ENCODE results near the gene TRIM26.

The TRIM26 gene

GRCh38 chr6:30135757-30136156 is 77.4 kb downstream of the TRIM26 start, which contains the start of gene TRIM40:
Gene TRIM40, plus strand, starts transcription at chr6:30136140. Its CDS starts 897 bp downstream, at chr6:30137037.
- WGBS (ENCODE audit: extremely low coverage, insufficient coverage, insufficient read length): no CpG with 5 or more reads among the region's 4 CpGs
- Histone ChIP-seq H3K36me3 (ENCODE audit: control insufficient read depth in 1 of 2, insufficient read depth in 2 of 2, low read length in 2 of 2) (no peaks in the 10 kb centered on the region), H3K4me2 (ENCODE audit: low read length) (no peak within 1 kb of the TSS), H3K14ac (ENCODE audit: low read length) (no peak within 1 kb of the TSS), H3K27me3 (ENCODE audit: insufficient read depth, low read length) (no peaks in the 10 kb centered on the region), H3K79me2 (ENCODE audit: control insufficient read depth, insufficient read depth, low read length, poor library complexity) (no peaks in the 10 kb centered on the region), H2BK12ac (ENCODE audit: low read length) (no peak within 1 kb of the TSS), H3K4me3 (ENCODE audit: low read depth, low read length) (no peak within 1 kb of the TSS), H4K12ac (ENCODE audit: low read depth, low read length) (no peak within 1 kb of the TSS), H3K79me1 (ENCODE audit: low read length) (no peaks in the 10 kb centered on the region), H3K27ac (ENCODE audit: low read depth, low read length) (no peak within 1 kb of the TSS), H3K23ac (ENCODE audit: low read length) (no peak within 1 kb of the TSS), H4K91ac (ENCODE audit: low read depth, low read length) (no peak within 1 kb of the TSS), H3K4me1 (ENCODE audit: control insufficient read depth in 1 of 2, insufficient read depth in 2 of 2, low read length in 2 of 2) (no peaks in the 10 kb centered on the region), H3K4ac (ENCODE audit: low read depth, low read length) (no peak within 1 kb of the TSS), H2BK5ac (ENCODE audit: low read depth, low read length, poor library complexity) (no peak within 1 kb of the TSS), H4K8ac (ENCODE audit: low read depth, low read length) (no peak within 1 kb of the TSS), H3K18ac (ENCODE audit: low read length) (no peak within 1 kb of the TSS), H2AK5ac (ENCODE audit: low read length) (no peak within 1 kb of the TSS), H2BK120ac (ENCODE audit: insufficient read depth, low read length, poor library complexity) (no peak within 1 kb of the TSS), H2AFZ (ENCODE audit: insufficient read depth, low read length, poor library complexity) (no peak within 1 kb of the TSS), H3K9me3 (ENCODE audit: insufficient read depth, low read depth, low read length) (no peaks in the 10 kb centered on the region), H3K9ac (ENCODE audit: low read length) (no peak within 1 kb of the TSS)
- DNase-seq: no peak

DNA sequence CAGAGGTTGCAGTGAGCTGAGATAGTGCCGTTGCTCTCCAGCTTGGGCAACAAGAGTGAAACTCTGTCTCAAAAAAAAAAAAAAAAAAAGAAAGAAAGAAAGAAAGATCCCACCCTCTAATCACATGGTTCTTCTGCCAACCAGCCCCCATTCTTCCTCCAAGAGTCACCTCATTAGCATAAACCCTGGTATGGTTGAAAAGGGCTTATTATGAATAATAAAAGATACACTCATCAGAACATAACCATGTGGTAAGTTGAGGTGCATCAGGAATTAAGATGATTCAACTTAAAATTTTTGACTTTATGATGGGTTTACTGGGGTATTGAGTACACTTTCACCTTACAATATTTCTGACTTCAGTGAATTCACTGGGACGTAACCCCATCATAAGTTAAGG is 78.1 kb downstream of the TRIM26 start:
- Histone ChIP-seq H4K12ac (ENCODE audit: low read depth, low read length) (no peak overlapping the region), H4K8ac (ENCODE audit: low read depth, low read length) (no peak overlapping the region), H3K23ac (ENCODE audit: low read length) (no peak overlapping the region), H3K79me2 (ENCODE audit: control insufficient read depth, insufficient read depth, low read length, poor library complexity) (no peaks in the 10 kb centered on the region), H2BK12ac (ENCODE audit: low read length) (no peak overlapping the region), H3K18ac (ENCODE audit: low read length) (no peak overlapping the region), H4K91ac (ENCODE audit: low read depth, low read length) (no peak overlapping the region), H2BK120ac (ENCODE audit: insufficient read depth, low read length, poor library complexity) (no peak overlapping the region), H3K4me1 (ENCODE audit: control insufficient read depth in 1 of 2, insufficient read depth in 2 of 2, low read length in 2 of 2) (no peaks in the 10 kb centered on the region), H3K27me3 (ENCODE audit: insufficient read depth, low read length) (no peaks in the 10 kb centered on the region), H2BK5ac (ENCODE audit: low read depth, low read length, poor library complexity) (no peak overlapping the region), H3K9me3 (ENCODE audit: insufficient read depth, low read depth, low read length) (no peaks in the 10 kb centered on the region), H2AFZ (ENCODE audit: insufficient read depth, low read length, poor library complexity) (no peak overlapping the region), H3K36me3 (ENCODE audit: control insufficient read depth in 1 of 2, insufficient read depth in 2 of 2, low read length in 2 of 2) (no peaks in the 10 kb centered on the region), H3K9ac (ENCODE audit: low read length) (no peak overlapping the region), H3K27ac (ENCODE audit: low read depth, low read length) (no peak overlapping the region), H3K14ac (ENCODE audit: low read length) (no peak overlapping the region), H3K79me1 (ENCODE audit: low read length) (no peaks in the 10 kb centered on the region), H3K4me2 (ENCODE audit: low read length) (no peak overlapping the region), H3K4me3 (ENCODE audit: low read depth, low read length) (no peak overlapping the region), H2AK5ac (ENCODE audit: low read length) (no peak overlapping the region), H3K4ac (ENCODE audit: low read depth, low read length) (no peak overlapping the region)
- WGBS (ENCODE audit: extremely low coverage, insufficient coverage, insufficient read length): no CpG with 5 or more reads among the region's 2 CpGs
- no peak for DNase-seq
